PC-3 (cell line): ENCODE measurements around the gene LILRB3.
"Not testable (repeated sequence)": the region's sequence is repeated elsewhere in the genome, so short reads cannot be mapped to it uniquely, and the experiment has no call there.

Experiments used
- EZH2 ChIP-seq: fragments of 300-600 bp; sonication (generic); IDR thresholded peaks from one replicate; pipeline ENCODE4 v1.6.1; 2017; ENCODE audit warnings: antibody characterized with exemption, mild to moderate bottlenecking, low read length; ENCODE audit not compliant: unreplicated experiment
- EZH2phosphoT487 ChIP-seq: fragments of 300-600 bp; sonication (generic); IDR thresholded peaks from 2 replicates; pipeline ENCODE4 v1.6.1; 2018; ENCODE audit warnings: mild to moderate bottlenecking, antibody characterized with exemption, low read length, borderline replicate concordance
- TF ChIP-seq, protein P1 (sequence below): fragments of 300-600 bp; sonication (generic); conservative IDR thresholded peaks from 2 replicates; pipeline ENCODE4 v1.5.1; 2017; ENCODE audit warnings: antibody characterized with exemption, low read depth, mild to moderate bottlenecking, low read length

DNA sequence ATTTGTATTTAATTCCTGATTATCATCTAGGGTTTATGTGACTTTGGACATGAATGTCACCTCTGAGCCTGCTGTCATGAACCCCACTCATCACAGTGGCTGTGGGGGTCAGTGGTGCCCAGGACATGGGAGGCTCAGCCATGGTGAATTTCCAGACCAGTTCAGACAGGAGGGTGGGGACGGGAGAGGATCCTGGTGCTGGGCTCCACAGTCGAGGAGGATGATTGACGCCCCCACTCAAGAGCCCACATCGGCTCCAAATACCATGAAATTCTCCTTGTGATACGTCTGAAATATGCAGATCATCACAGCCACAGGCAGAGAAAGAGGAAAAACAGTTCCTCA, 1.1 kb upstream of the LILRB3 start:
- TF ChIP-seq EZH2, EZH2phosphoT487: not testable (repeated sequence)
- TF ChIP-seq, protein P1, sequence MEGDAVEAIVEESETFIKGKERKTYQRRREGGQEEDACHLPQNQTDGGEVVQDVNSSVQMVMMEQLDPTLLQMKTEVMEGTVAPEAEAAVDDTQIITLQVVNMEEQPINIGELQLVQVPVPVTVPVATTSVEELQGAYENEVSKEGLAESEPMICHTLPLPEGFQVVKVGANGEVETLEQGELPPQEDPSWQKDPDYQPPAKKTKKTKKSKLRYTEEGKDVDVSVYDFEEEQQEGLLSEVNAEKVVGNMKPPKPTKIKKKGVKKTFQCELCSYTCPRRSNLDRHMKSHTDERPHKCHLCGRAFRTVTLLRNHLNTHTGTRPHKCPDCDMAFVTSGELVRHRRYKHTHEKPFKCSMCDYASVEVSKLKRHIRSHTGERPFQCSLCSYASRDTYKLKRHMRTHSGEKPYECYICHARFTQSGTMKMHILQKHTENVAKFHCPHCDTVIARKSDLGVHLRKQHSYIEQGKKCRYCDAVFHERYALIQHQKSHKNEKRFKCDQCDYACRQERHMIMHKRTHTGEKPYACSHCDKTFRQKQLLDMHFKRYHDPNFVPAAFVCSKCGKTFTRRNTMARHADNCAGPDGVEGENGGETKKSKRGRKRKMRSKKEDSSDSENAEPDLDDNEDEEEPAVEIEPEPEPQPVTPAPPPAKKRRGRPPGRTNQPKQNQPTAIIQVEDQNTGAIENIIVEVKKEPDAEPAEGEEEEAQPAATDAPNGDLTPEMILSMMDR, result not testable (repeated sequence)
